Fibroblast of skin of scalp (primary cell): ENCODE data around the gene LIPE.
"Not testable (repeated sequence)": the region's sequence is repeated elsewhere in the genome, so short reads cannot be mapped to it uniquely, and the experiment has no call there.

Experiments
- DNase-seq: peaks from one replicate; pipeline ENCODE4 v3.0.0-alpha.2; 2013

LIPE gene

GRCh38 chr19:42448306-42448705 lies 21.1 kb upstream of the LIPE start:
- not testable (repeated sequence) for DNase-seq

- no peak for DNase-seq
Observed at GRCh38 chr19:42445948-42446347, 18.8 kb upstream of the LIPE start.

- DNase-seq: no peak
Observed at GRCh38 chr19:42443944-42444398, 16.8 kb upstream of the LIPE start.

GRCh38 chr19:42442833-42443232 lies 15.6 kb upstream of the LIPE start, which contains the start of gene CXCL17:
Gene CXCL17, minus strand, starts transcription at chr19:42442946. Its CDS starts 114 bp downstream, at chr19:42442832.
- no peak for DNase-seq

GRCh38 chr19:42441049-42441445 lies 13.9 kb upstream of the LIPE start:
- no peak for DNase-seq

- DNase-seq: peak; percentile 65
Observed at GRCh38 chr19:42440357-42441048, 13.3 kb upstream of the LIPE start.

GRCh38 chr19:42436006-42436405 lies 8.8 kb upstream of the LIPE start:
- peak; percentile 73 for DNase-seq

GRCh38 chr19:42435316-42435715 lies 8.1 kb upstream of the LIPE start:
- DNase-seq: no peak

GRCh38 chr19:42433503-42434260 lies 6.5 kb upstream of the LIPE start:
- peak; percentile 52 for DNase-seq

GRCh38 chr19:42431486-42431885 lies 4.3 kb upstream of the LIPE start:
- no peak for DNase-seq

- no peak for DNase-seq
Observed at GRCh38 chr19:42428676-42429075, 1.5 kb upstream of the LIPE start.

GRCh38 chr19:42426643-42427042 lies 545 bp downstream of the LIPE start:
- no peak for DNase-seq

- no peak for DNase-seq
Observed at GRCh38 chr19:42424712-42425131, 2.5 kb downstream of the LIPE start.

GRCh38 chr19:42424345-42424707 lies 2.9 kb downstream of the LIPE start:
- no peak for DNase-seq

- peak; percentile 96 for DNase-seq
Observed at GRCh38 chr19:42423462-42424344, 3.5 kb downstream of the LIPE start.

GRCh38 chr19:42422901-42423461 lies 4.2 kb downstream of the LIPE start:
- DNase-seq: no peak

- no peak for DNase-seq
Observed at GRCh38 chr19:42422092-42422900, 4.9 kb downstream of the LIPE start.

GRCh38 chr19:42421591-42422031 lies 5.6 kb downstream of the LIPE start:
- no peak for DNase-seq

- DNase-seq: no peak
Observed at GRCh38 chr19:42421101-42421500, 6.1 kb downstream of the LIPE start.

GRCh38 chr19:42420055-42420544 lies 7.1 kb downstream of the LIPE start:
- DNase-seq: peak; percentile 38

- no peak for DNase-seq
Observed at GRCh38 chr19:42419309-42419708, 7.9 kb downstream of the LIPE start.
